ENCODE measurements around the gene ATP9A.

- TF ChIP-seq POLR2A (IDR thresholded peaks at IDR 0.05) = no peak
- no peak for TF ChIP-seq CTCF (IDR thresholded peaks at IDR 0.05)
- no peak for TF ChIP-seq POLR2AphosphoS5 (IDR thresholded peaks at IDR 0.05; ENCODE audit: insufficient read depth in 1 of 2, low read depth in 1 of 2)
Measured at GRCh38 chr20:51687630-51688029, 80.6 kb downstream of the ATP9A start.
